ENCODE results near the gene TEKT3.

Gene TEKT3

GRCh38 chr17:15285466-15285865 lies 55.9 kb downstream of the TEKT3 start:
- no peak overlapping the region for H3K4me3 ChIP-seq (ENCODE audit: control insufficient read depth, low read depth, low read length)
- TF ChIP-seq CTCF (conservative IDR thresholded peaks at IDR 0.05; ENCODE audit: control insufficient read depth, insufficient read depth, low read depth, low read length), result no peak
- DNase-seq (ENCODE audit: low read depth), result no peak

DNA sequence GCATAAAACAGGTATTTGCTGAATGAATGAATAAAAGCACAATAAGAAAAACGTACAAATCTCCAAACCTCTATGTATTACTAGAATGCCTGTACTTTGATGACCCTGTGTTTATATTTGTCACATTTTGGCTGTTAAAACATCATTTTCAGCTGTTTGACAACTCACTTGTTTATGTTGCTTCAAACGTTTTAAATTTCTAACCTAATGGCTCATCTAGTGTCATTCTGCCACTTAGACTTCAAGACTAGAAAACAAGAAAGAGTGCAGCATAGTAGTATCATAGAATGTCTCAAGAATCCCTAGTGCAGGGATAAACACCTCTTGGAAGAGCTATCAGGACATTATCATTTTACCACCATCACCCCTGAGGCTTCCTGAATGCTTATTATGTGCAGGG lies 56.9 kb downstream of the TEKT3 start:
- DNase-seq (ENCODE audit: low read depth), result no peak
- H3K4me3 ChIP-seq (ENCODE audit: control insufficient read depth, low read depth, low read length), result no peak overlapping the region
- no peak for TF ChIP-seq CTCF (conservative IDR thresholded peaks at IDR 0.05; ENCODE audit: control insufficient read depth, insufficient read depth, low read depth, low read length)

DNA sequence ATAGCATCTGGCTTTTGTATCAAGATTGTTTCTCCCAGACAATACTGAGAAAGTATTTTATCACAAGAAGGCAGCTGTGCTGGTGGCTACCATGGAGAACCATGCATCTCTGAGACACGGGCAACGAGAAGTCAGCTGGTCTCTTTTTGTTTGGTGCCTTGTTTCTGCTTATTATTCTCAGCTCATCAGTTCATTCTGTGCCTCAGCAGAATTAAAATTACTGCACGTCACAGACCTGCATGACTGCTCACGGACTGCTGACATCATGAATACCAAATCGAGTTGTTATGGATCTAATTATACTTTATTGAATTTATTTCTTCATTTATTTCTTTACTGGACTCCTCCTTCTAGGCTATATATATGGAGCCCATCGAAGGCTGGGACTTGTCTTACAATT lies 57.3 kb downstream of the TEKT3 start:
- H3K4me3 ChIP-seq (ENCODE audit: control insufficient read depth, low read depth, low read length), result no peak overlapping the region
- no peak for TF ChIP-seq CTCF (conservative IDR thresholded peaks at IDR 0.05; ENCODE audit: control insufficient read depth, insufficient read depth, low read depth, low read length)
- DNase-seq (ENCODE audit: low read depth), result no peak

DNA sequence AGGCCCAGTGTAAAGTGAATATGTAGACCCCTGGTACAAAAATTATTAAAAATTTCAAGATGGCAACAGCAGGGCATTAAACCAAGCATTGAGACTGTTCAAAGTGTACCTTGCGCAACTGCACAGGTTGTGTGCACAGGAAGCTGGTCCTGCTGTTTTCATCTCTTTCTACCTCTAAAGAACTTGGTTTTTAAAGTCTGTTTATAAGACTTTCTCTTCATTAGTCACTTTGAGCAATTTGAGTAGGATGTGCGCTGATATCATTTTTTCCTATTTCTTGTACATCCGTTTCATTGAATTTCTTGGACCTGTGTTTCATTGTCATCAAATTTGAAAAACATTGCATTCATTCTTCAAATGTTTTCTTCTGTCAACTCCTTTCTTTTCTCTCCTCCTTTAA lies 59.5 kb downstream of the TEKT3 start:
- TF ChIP-seq CTCF (conservative IDR thresholded peaks at IDR 0.05; ENCODE audit: control insufficient read depth, insufficient read depth, low read depth, low read length), result no peak
- H3K4me3 ChIP-seq (ENCODE audit: control insufficient read depth, low read depth, low read length), result no peak overlapping the region

DNA sequence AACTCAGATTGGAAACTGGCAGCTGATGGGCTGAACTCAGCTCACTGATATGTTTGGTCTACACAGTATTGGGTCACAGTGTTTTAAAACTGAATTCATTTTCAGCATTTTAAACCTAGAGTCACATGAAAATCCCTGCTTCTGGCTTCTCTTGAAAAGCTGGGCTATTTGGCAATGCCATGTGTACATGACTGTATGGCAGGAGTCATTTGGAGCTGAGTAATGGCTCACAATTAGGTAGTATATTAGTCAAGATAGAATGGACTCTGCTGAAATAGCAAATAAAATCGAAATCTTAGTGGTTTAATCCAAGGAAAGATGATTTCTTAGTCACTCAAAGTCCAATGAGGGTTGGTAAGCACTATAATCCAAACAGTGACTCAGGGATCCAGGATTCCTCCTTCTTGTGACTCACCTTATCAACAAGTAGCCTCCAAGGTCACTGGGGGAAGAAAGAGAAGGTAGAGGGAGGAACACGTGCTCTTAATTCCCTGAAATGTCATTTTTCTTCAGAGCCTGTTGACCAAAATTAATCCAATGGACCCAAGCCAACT lies 62.4 kb downstream of the TEKT3 start:
- H3K4me3 ChIP-seq (ENCODE audit: control insufficient read depth, low read depth, low read length), result no peak overlapping the region
- DNase-seq (ENCODE audit: low read depth), result peak; percentile 98
- no peak for TF ChIP-seq CTCF (conservative IDR thresholded peaks at IDR 0.05; ENCODE audit: control insufficient read depth, insufficient read depth, low read depth, low read length)

More for the DNA sequence above, 59.5 kb downstream of the TEKT3 start:
- DNase-seq (ENCODE audit: low read depth), result no peak

DNA sequence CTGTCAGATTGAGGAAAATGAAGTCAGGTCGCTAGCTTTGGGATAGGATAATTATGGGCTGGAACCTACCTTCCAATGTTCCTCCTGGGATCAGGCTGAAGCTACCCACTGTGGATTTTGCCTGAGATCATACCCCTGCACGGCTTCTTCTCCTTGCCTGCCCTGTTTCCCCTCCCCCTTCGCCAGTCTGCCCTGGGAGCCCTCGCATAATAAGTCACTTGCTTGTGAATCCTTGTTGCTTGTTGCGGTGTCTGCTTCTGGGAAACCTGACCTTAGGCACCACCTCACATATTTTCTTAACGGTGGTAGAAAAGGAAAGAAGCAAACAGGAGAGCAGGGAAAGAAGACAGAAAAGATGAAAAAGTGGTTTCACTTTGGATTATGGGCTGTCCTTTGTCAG lies 63.0 kb downstream of the TEKT3 start:
- TF ChIP-seq CTCF (conservative IDR thresholded peaks at IDR 0.05; ENCODE audit: control insufficient read depth, insufficient read depth, low read depth, low read length), result no peak
- DNase-seq (ENCODE audit: low read depth), result no peak
- no peak overlapping the region for H3K4me3 ChIP-seq (ENCODE audit: control insufficient read depth, low read depth, low read length)

DNA sequence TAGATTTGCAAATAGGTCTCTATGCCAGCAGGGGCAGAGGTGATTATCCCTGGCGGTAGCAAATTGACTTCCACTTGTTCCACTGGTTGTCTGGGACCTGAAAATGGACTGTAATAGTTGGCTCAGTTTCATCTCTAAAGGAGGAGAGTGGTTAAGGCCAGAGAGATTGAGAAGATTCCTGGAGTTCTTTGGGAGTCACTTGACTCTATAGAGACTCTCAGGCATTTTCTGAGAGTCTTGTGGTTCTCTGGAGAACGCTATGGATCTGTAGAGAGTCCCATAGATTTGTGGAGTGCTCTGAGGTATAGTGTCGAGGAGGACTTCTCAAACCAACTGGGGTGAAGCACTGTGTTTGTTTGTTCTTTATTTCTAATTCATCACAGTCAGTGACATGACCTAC lies 67.4 kb downstream of the TEKT3 start:
- no peak overlapping the region for H3K4me3 ChIP-seq (ENCODE audit: control insufficient read depth, low read depth, low read length)
- DNase-seq (ENCODE audit: low read depth), result no peak
- TF ChIP-seq CTCF (conservative IDR thresholded peaks at IDR 0.05; ENCODE audit: control insufficient read depth, insufficient read depth, low read depth, low read length), result no peak

Measured in fibroblast of mammary gland (primary cell).